Breast epithelium (tissue), 4 donors: ENCODE measurements around the gene CRTAC1. TPM values are rescaled to one million over a fixed set of nuclear protein-coding genes. Genes with fewer than 3 reads are reported as not detected.

Experiments
- DNase-seq, 2 donors: peaks; one replicate each; pipeline ENCODE4 v3.0.0-alpha.2; 2019; ENCODE audit warnings: low spot score in 2 of 2
- H3K27ac ChIP-seq, 2 donors: fragments of 200-600 bp; sonication (generic) in 1 of 2; one replicate each; pipeline ENCODE4 v1.5.1; 2016 to 2019; ENCODE audit warnings: mild to moderate bottlenecking in 1 of 2
- H3K27me3 ChIP-seq, 2 donors: fragments of 200-600 bp; sonication (generic) in 1 of 2; one replicate each; pipeline versions ENCODE4 v1.5.1 to v1.6.0; 2017 to 2019; ENCODE audit warnings: control low read depth in 1 of 2, mild to moderate bottlenecking in 1 of 2
- H3K36me3 ChIP-seq: fragments of 200-600 bp; one replicate; pipeline ENCODE4 v1.5.1; 2019
- H3K4me1 ChIP-seq, 2 donors: fragments of 200-600 bp; sonication (generic); one replicate each; pipeline ENCODE4 v1.5.1; 2016 to 2019; ENCODE audit warnings: control low read depth in 1 of 2
- H3K4me3 ChIP-seq, 3 donors: fragments of 200-600 bp; sonication (generic); 1 replicate in 2 of 3; 2 replicates in 1 of 3; pipeline ENCODE4 v1.5.1; 2016 to 2019; ENCODE audit warnings: mild to moderate bottlenecking in 3 of 3, moderate library complexity in 2 of 3
- H3K9me3 ChIP-seq, 2 donors: fragments of 200-600 bp; sonication (generic) in 1 of 2; one replicate each; pipeline ENCODE4 v1.5.1; 2016 to 2019; ENCODE audit warnings: control low read depth in 1 of 2
- POLR2A ChIP-seq: fragments of 450-650 bp; IDR thresholded peaks from one replicate; pipeline ENCODE4 v1.6.1; 2016; ENCODE audit warnings: antibody characterized with exemption, mild to moderate bottlenecking, moderate library complexity
- POLR2AphosphoS5 ChIP-seq, 3 donors: sonication (generic); formaldehyde crosslinking; IDR thresholded peaks; one replicate each; pipeline ENCODE4 v1.6.1; 2017; ENCODE audit warnings: antibody characterized with exemption in 3 of 3
- intact Hi-C: fragments of 100-400 bp; cut with DNase I; formaldehyde crosslinking; loops from one replicate; pipeline ENCODE4 v1.15.1; 2023; ENCODE audit warnings: low total_unique reads
- total RNA-seq, 3 donors: library from RNA; depleted of rRNA; stranded (reverse); fragments of >200 nt; gene quantifications; one replicate each; pipeline ENCODE4 v1.1.0, GENCODE V29; 2016
- TF ChIP-seq, protein P1 (sequence below), 3 donors: fragments of 450-650 bp; IDR thresholded peaks; one replicate each; pipeline ENCODE4 v1.5.1; 2016 to 2017; ENCODE audit warnings: antibody characterized with exemption in 3 of 3, mild to moderate bottlenecking in 3 of 3, moderate library complexity in 3 of 3

CRTAC1 gene
- total RNA-seq, 3 donors from 2014 or later, result 1.6 to 4.7 (median 1.9) TPM

DNA sequence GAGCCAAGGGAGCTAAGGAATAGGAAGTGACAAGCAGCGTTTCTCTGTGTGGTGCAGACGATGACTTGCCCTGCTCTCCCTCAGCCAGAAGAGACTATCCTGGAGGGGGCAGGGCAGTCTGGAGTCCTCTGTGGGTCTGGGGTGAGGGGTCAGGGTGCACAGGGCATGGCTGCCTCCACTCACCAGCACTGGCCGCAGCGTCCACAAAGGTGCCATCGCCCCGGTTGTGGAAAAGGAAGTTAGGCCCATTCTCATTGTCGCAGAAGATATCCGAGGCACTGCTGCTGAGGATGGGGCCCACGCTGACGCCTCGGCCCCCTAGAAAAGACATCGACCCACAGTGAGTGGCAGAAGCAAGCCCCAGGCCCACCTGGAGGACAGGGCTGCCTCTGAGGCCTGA lies 122.6 kb downstream of the CRTAC1 start:
- Histone ChIP-seq H3K27ac (no peak overlapping the region), H3K9me3 (no peaks in the 10 kb centered on the region), H3K4me3 (no peak overlapping the region), H3K36me3 (no peaks in the 10 kb centered on the region), H3K27me3 (no peaks in the 10 kb centered on the region), H3K4me1 (no peaks in the 10 kb centered on the region)
- intact Hi-C loops, result no loop called here
- no peak for DNase-seq
- TF ChIP-seq POLR2AphosphoS5 (IDR thresholded peaks at IDR 0.05) (no peak), POLR2A (no peak)
- TF ChIP-seq, protein P1, sequence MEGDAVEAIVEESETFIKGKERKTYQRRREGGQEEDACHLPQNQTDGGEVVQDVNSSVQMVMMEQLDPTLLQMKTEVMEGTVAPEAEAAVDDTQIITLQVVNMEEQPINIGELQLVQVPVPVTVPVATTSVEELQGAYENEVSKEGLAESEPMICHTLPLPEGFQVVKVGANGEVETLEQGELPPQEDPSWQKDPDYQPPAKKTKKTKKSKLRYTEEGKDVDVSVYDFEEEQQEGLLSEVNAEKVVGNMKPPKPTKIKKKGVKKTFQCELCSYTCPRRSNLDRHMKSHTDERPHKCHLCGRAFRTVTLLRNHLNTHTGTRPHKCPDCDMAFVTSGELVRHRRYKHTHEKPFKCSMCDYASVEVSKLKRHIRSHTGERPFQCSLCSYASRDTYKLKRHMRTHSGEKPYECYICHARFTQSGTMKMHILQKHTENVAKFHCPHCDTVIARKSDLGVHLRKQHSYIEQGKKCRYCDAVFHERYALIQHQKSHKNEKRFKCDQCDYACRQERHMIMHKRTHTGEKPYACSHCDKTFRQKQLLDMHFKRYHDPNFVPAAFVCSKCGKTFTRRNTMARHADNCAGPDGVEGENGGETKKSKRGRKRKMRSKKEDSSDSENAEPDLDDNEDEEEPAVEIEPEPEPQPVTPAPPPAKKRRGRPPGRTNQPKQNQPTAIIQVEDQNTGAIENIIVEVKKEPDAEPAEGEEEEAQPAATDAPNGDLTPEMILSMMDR (IDR thresholded peaks at IDR 0.05), result no peak

DNA sequence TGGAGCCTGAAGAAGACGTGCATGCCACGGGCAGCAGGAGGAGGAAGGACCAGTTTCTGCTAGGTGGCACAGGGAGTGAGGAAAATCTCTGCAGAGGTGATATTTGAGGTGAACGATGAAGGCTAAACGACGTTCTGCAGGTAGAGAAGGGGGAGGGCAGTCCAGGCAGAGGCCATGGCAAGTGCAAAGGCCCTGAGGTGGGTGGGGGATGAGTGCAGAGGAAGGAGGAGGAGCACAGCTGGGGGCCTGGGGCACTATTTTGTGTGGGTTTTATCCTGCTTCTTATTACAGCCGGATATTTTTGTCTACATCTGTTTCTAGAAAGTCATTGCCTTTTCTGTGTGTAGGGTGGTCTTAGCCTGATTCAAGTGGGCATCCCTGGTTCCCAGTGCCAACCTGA lies 123.2 kb downstream of the CRTAC1 start:
- Histone ChIP-seq H3K9me3 (no peaks in the 10 kb centered on the region), H3K4me1 (no peaks in the 10 kb centered on the region), H3K4me3 (no peak overlapping the region), H3K27ac (no peak overlapping the region), H3K27me3 (no peaks in the 10 kb centered on the region), H3K36me3 (no peaks in the 10 kb centered on the region)
- no peak for DNase-seq
- intact Hi-C loops, result no loop called here
- TF ChIP-seq POLR2AphosphoS5 (IDR thresholded peaks at IDR 0.05) (no peak), POLR2A (no peak)

DNA sequence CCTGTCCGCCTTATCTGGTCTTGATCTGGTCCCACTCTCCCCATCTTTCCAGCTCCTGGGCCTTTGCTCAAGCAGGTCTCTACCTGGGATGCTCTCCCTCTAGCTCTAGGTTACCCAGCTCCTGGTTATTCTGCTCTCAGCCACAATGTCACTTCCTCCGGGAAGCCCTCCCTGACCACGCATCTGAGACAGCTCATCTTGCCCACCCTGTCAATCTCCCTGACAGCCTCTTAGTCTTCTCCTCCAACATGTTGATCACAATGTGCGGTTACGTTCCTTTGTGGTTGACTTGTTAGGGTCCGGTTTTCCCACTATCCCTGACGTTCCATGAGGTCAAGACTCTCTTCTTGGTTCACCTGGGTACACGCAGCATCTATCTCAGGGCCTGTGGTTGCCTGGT lies 125.1 kb downstream of the CRTAC1 start:
- H3K27me3 ChIP-seq, result no peaks in the 10 kb centered on the region
- no peak overlapping the region for H3K27ac ChIP-seq
- H3K4me3 ChIP-seq, result no peak overlapping the region
- H3K9me3 ChIP-seq, result no peaks in the 10 kb centered on the region
- TF ChIP-seq, protein P1 (IDR thresholded peaks at IDR 0.05), result no peak
- no peak for TF ChIP-seq POLR2AphosphoS5 (IDR thresholded peaks at IDR 0.05)
- no peak for TF ChIP-seq POLR2A
- no peaks in the 10 kb centered on the region for H3K4me1 ChIP-seq
- intact Hi-C loops, result no loop called here
- no peaks in the 10 kb centered on the region for H3K36me3 ChIP-seq
- DNase-seq, result no peak

DNA sequence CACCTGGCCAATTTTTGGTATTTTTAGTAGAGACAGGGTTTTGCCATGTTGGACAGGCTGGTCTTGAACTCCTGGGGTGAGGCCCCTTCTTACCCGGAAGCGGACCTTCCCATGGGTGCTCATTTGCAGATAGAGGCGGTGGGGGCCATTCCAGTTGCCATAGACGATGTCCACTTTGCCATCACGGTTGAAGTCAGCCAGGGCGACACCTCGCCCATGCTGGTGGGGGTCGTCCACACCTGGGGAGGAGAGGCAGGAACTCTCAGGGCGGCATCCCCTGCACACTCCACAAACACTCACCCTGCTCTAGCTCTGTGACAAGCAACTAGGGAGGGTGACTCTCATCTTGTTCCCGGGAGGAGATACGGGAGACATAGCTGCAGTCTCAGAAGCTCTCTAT lies 125.8 kb downstream of the CRTAC1 start:
- no peak overlapping the region for H3K4me3 ChIP-seq
- H3K27me3 ChIP-seq, result no peaks in the 10 kb centered on the region
- TF ChIP-seq POLR2A, result no peak
- TF ChIP-seq, protein P1 (IDR thresholded peaks at IDR 0.05), result no peak
- no peak for TF ChIP-seq POLR2AphosphoS5 (IDR thresholded peaks at IDR 0.05)
- no peaks in the 10 kb centered on the region for H3K36me3 ChIP-seq
- no peak overlapping the region for H3K27ac ChIP-seq
- DNase-seq, result no peak
- intact Hi-C loops, result no loop called here
- no peaks in the 10 kb centered on the region for H3K9me3 ChIP-seq
- no peaks in the 10 kb centered on the region for H3K4me1 ChIP-seq

DNA sequence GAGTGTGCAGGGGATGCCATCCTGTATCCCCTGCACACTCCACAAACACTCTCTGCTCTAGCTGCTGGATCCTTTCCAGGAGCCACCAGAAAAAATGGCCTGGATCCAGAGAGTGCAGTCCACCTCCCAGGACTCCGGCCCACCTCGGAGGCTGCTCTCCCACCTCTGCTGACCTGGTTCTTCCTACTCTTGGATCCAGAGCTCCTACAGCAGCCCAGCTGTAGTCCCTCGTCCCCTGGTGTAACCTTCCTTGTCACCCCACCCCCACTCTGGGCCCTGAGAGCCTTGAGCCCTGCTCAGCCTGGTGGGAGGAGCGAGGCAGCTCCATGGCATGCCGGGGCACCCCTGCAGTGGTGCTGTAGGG lies 126.4 kb downstream of the CRTAC1 start:
- H3K27me3 ChIP-seq, result no peaks in the 10 kb centered on the region
- H3K4me3 ChIP-seq, result no peak overlapping the region
- TF ChIP-seq, protein P1 (IDR thresholded peaks at IDR 0.05), result no peak
- no peak for TF ChIP-seq POLR2AphosphoS5 (IDR thresholded peaks at IDR 0.05)
- no peak for TF ChIP-seq POLR2A
- no peaks in the 10 kb centered on the region for H3K9me3 ChIP-seq
- DNase-seq, result no peak
- H3K4me1 ChIP-seq, result no peaks in the 10 kb centered on the region
- H3K36me3 ChIP-seq, result no peaks in the 10 kb centered on the region
- no peak overlapping the region for H3K27ac ChIP-seq
- intact Hi-C loops, result no loop called here
